Hair follicle dermal papilla cell (primary cell): Measurements from ENCODE around the gene RAPGEF1. TPM values are rescaled to one million over a fixed set of nuclear protein-coding genes. Genes with fewer than 3 reads are reported as not detected.

Experiments used
- small RNA-seq: library from RNA; depleted of rRNA; stranded (forward); fragments of <200 nt; gene quantifications from one replicate; pipeline ENCODE3, GENCODE V24; 2012
- total RNA-seq: library from RNA; depleted of rRNA; stranded (reverse); fragments of >200 nt; gene quantifications from 2 replicates; pipeline ENCODE4 v1.2.3, GENCODE V29; 2012

RAPGEF1 gene
- total RNA-seq, result 44.6 and 45.8 TPM in 2 replicates

GRCh38 chr9:131739959-131740648, at the start of gene RAPGEF1:
TSS of gene RAPGEF1 (minus strand) at chr9:131740076. CDS start at chr9:131739830, 246 bp downstream.

DNA sequence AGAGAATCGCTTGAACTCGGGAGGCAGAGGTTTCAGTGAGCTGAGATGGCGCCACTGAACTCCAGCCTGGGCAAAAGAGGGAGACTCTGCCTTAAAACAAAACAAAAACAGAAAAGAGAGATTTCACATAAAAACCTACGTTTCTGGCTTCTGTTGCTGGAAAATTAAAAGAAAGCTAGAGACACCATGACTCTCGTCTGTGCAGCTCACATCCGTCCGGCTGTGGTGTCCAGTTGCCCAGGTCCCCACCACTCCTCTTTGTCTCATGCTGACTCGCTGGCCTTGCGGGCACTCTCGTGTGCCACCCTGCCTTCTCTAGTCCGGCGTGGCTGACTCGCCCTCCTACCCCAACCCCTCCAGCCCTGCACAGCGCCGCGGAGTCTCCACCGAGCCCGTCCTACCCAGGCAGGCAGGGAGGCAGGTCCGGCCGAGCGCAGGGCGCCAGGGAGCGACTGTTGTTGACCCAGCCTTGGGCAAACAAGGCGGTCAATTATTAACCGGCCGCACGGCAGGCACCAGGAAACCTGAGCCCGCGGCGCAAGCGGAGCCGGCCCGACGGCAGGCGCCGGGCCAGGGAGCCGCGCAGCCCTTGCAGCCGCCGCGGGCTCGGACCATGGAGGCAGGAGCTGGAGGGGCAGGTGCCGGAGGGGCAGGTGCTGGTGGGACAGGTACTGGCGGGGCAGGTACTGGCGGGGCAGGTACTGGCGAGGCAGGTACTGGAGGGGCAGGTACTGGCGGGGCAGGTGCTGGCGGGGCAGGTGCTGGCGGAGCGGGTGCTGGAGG, 194.7 kb downstream of the RAPGEF1 start, which contains the start of gene PRRT1B:
PRRT1B (plus strand) TSS at position 521 of the 783 bp plus-strand sequence; CDS start at position 614, 93 bp downstream.

GRCh38 chr9:131530920-131531832, 208.7 kb downstream of the RAPGEF1 start, which contains the start of gene UCK1:
TSS of gene UCK1 (minus strand) at chr9:131531263. CDS start at chr9:131531174, 89 bp downstream.

Small RNA genes lying within 50 kb of the gene (small RNA-seq; reads per million reads assigned to genes)
- not detected for gene EIF4A1P3
- not detected for gene RF00272
- gene RN7SL328P, result not detected

Other genes with a start within 250 kb of the RAPGEF1 start
- gene POMT1, start 237.2 kb downstream of the RAPGEF1 start, total RNA-seq, result 31.5 and 32.3 TPM in 2 replicates
- gene UCK1, start 208.8 kb downstream of the RAPGEF1 start, total RNA-seq, result 23.2 and 29.9 TPM in 2 replicates
- gene PRRT1B, start 194.6 kb downstream of the RAPGEF1 start, total RNA-seq, result not detected in 2 replicates